RWPE2 (cell line): ENCODE measurements around the gene DCAF7.

Experiments used
- ATAC-seq: fragments of 200-7000 bp; cut with Tn5 transposase; 3 replicates; pipeline ENCODE4 v1.9.1; 2021; ENCODE audit warnings: low read depth
- DNase-seq: peaks from one replicate; pipeline ENCODE4 v3.0.0-alpha.2; 2020; ENCODE audit warnings: low spot score
- H3K27ac ChIP-seq: fragments of 450-650 bp; 2 replicates; pipeline ENCODE4 v1.5.1; 2017; ENCODE audit warnings: mild to moderate bottlenecking; ENCODE audit not compliant: poor library complexity, severe bottlenecking
- H3K27me3 ChIP-seq: fragments of 250-450 bp; sonication (Bioruptor Pico); 2 replicates; pipeline ENCODE4 v1.5.1; 2021; ENCODE audit warnings: mild to moderate bottlenecking, moderate library complexity; ENCODE audit not compliant: insufficient read depth, poor library complexity, severe bottlenecking
- H3K36me3 ChIP-seq: fragments of 250-450 bp; sonication (Bioruptor Pico); 2 replicates; pipeline ENCODE4 v1.5.1; 2020; ENCODE audit warnings: low read depth, mild to moderate bottlenecking, moderate library complexity
- H3K4me1 ChIP-seq: fragments of 250-450 bp; sonication (Bioruptor Pico); 2 replicates; pipeline ENCODE4 v1.5.1; 2021; ENCODE audit warnings: mild to moderate bottlenecking, moderate library complexity; ENCODE audit not compliant: insufficient read depth, poor library complexity, severe bottlenecking
- H3K4me3 ChIP-seq: fragments of 250-450 bp; sonication (Bioruptor Pico); 2 replicates; pipeline ENCODE4 v1.5.1; 2021; ENCODE audit warnings: mild to moderate bottlenecking, moderate library complexity; ENCODE audit not compliant: severe bottlenecking
- H3K9me3 ChIP-seq: fragments of 250-450 bp; sonication (Bioruptor Pico); 2 replicates; pipeline ENCODE4 v1.5.1; 2021; ENCODE audit warnings: mild to moderate bottlenecking, moderate library complexity; ENCODE audit not compliant: severe bottlenecking
- TF ChIP-seq, protein P1 (sequence below): fragments of 450-650 bp; IDR thresholded peaks from one replicate; pipeline ENCODE4 v1.5.1; 2017; ENCODE audit warnings: mild to moderate bottlenecking, moderate library complexity; ENCODE audit not compliant: poor library complexity, severe bottlenecking

DCAF7 gene

DNA sequence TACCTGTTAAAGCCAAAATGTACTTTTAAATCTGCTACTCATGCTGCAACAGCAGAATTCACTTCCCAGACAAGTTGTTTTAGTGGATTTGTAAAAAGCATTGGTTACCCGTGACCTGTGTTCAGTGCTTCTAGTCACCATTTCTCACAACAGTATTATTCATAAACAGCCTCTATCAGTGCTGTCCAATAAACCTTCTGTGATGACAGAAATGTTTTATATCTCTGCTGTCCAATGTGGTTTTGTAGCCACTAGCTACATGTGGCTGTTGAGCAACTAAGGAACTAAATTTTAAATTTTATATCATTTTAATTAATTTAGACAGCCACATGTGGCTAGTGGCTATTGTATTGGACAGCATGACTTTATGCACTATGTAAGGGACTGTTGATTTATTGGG, 84.5 kb downstream of the DCAF7 start:
- H3K27ac ChIP-seq = no peak overlapping the region
- H3K36me3 ChIP-seq = peaks cover 34% of the 10 kb centered on the region
- no peak overlapping the region for H3K4me3 ChIP-seq

DNA sequence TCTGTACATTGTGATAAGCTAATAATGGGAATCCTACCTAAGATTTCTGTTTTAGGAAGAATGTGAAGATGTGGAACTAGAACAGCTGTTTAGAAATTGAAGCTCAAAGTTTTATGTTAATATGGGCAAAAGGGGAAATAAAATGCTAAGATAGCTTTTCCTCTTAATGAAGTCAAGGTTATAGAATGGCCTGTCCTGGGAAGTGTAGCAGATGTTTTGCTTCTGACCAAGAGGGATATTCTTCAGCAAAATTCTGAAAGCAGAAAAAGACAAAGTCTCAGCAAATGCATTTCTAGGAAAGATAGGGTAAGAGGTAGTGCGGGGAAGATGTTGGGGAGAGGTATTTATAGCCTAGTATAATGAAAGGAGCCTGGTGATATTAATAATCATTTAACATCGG, 85.0 kb downstream of the DCAF7 start:
- Histone ChIP-seq H3K27ac (no peak overlapping the region), H3K9me3 (no peaks in the 10 kb centered on the region), H3K4me3 (no peak overlapping the region), H3K4me1 (no peaks in the 10 kb centered on the region), H3K27me3 (no peaks in the 10 kb centered on the region), H3K36me3 (peaks cover 34% of the 10 kb centered on the region)
- no peak for ATAC-seq
- TF ChIP-seq, protein P1, sequence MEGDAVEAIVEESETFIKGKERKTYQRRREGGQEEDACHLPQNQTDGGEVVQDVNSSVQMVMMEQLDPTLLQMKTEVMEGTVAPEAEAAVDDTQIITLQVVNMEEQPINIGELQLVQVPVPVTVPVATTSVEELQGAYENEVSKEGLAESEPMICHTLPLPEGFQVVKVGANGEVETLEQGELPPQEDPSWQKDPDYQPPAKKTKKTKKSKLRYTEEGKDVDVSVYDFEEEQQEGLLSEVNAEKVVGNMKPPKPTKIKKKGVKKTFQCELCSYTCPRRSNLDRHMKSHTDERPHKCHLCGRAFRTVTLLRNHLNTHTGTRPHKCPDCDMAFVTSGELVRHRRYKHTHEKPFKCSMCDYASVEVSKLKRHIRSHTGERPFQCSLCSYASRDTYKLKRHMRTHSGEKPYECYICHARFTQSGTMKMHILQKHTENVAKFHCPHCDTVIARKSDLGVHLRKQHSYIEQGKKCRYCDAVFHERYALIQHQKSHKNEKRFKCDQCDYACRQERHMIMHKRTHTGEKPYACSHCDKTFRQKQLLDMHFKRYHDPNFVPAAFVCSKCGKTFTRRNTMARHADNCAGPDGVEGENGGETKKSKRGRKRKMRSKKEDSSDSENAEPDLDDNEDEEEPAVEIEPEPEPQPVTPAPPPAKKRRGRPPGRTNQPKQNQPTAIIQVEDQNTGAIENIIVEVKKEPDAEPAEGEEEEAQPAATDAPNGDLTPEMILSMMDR = no peak
- no peak for DNase-seq

More for the DNA sequence above, 84.5 kb downstream of the DCAF7 start:
- ATAC-seq (no peak), DNase-seq (no peak)
- Histone ChIP-seq H3K4me1 (no peaks in the 10 kb centered on the region), H3K27me3 (no peaks in the 10 kb centered on the region), H3K9me3 (no peaks in the 10 kb centered on the region)
- TF ChIP-seq, protein P1 = no peak

DNA sequence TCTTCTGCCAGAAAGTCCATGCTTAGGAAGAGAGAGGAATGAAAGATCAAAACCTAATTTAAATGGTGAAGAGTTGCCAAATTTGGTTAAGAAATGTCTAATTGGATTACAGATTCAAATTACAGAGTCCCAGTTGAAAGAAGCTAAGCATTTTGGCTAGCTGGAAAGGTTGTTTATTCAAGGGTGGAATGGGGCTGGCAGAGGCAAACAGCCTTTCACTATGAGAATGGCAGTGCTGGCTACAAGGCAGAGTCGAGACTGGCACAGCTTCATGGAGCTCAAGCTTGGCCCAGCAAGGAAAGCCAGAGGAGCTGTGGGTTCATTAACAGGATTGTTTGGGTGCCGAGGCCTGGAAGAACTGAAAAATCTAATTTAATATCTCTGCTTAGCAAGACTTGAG, 85.5 kb downstream of the DCAF7 start:
- Histone ChIP-seq H3K9me3 (no peaks in the 10 kb centered on the region), H3K36me3 (peaks cover 34% of the 10 kb centered on the region), H3K4me3 (no peak overlapping the region), H3K27me3 (no peaks in the 10 kb centered on the region), H3K4me1 (no peaks in the 10 kb centered on the region), H3K27ac (no peak overlapping the region)
- DNase-seq (no peak), ATAC-seq (no peak)
- TF ChIP-seq, protein P1 = no peak

DNA sequence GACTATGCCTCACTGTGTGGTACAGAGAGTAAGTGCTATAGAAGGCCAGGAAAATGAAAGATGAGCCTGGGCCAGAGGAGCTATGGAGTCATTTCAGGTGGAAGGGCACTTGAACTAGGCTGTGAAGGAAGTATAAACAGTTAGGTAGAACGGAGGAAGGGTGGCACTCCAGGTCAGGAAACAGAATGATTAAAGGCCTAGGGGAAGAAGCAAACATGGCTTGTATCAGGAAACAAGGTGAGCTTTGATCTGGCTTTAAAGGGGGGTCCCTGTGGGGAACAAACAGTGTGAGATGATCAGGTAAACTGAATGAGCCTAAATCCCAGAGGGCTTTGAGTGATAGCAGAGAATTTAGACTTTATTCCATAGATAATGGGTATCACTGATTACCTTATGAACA, 88.8 kb downstream of the DCAF7 start:
- no peak for DNase-seq
- TF ChIP-seq, protein P1 = no peak
- Histone ChIP-seq H3K9me3 (no peaks in the 10 kb centered on the region), H3K4me3 (no peak overlapping the region), H3K27me3 (no peaks in the 10 kb centered on the region), H3K27ac (no peak overlapping the region), H3K36me3 (peaks cover 19% of the 10 kb centered on the region), H3K4me1 (no peaks in the 10 kb centered on the region)
- no peak for ATAC-seq

DNA sequence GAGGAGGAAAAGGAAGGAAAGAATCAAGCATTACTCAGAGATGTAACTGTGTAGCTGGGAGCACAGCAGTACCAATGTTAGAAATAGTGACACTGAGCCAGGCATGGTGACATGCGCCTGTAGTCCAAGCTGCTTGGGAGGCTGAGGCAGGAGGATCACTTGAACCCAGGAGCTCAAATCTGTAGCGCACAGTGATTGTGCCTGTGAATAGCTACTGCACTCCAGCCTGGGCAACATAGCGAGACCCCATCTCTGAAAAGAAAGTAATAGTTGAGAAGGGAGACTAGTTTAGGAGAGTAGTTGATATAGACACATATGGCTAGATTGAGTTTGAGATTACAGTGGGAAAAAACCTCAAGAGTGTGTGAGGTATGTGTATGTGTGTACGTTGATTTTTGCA, 89.8 kb downstream of the DCAF7 start:
- Histone ChIP-seq H3K4me3 (no peak overlapping the region), H3K27ac (no peak overlapping the region), H3K27me3 (no peaks in the 10 kb centered on the region), H3K9me3 (no peaks in the 10 kb centered on the region), H3K4me1 (no peaks in the 10 kb centered on the region), H3K36me3 (peaks cover 10% of the 10 kb centered on the region)
- ATAC-seq = no peak
- no peak for DNase-seq
- TF ChIP-seq, protein P1 = no peak
